Transverse colon (tissue), 4 donors: Measurements from ENCODE around the gene OPRM1. TPM values are rescaled to one million over a fixed set of nuclear protein-coding genes. Genes with fewer than 3 reads are reported as not detected.
"Not testable (repeated sequence)": the region's sequence is repeated elsewhere in the genome, so short reads cannot be mapped to it uniquely, and the experiment has no call there.

Experiments used
- DNase-seq: peaks from one replicate; pipeline ENCODE4 v3.0.0-alpha.2; 2019
- H3K27ac ChIP-seq, 4 donors: fragments of 200-600 bp; sonication (generic); 2 replicates each; pipeline ENCODE4 v1.5.1; 2016 to 2018; ENCODE audit warnings: inconsistent platforms in 4 of 4
- H3K27me3 ChIP-seq: fragments of 200-600 bp; sonication (generic); 2 replicates; pipeline ENCODE4 v1.5.1; 2017; ENCODE audit warnings: inconsistent platforms
- H3K36me3 ChIP-seq, 4 donors: fragments of 200-600 bp; sonication (generic); 2 replicates each; pipeline ENCODE4 v1.5.1; 2017 to 2019; ENCODE audit warnings: inconsistent platforms in 4 of 4
- H3K4me1 ChIP-seq, 4 donors: fragments of 200-600 bp; sonication (generic); 2 replicates each; pipeline ENCODE4 v1.5.1; 2017 to 2020; ENCODE audit warnings: inconsistent platforms in 4 of 4
- H3K4me3 ChIP-seq, 4 donors: fragments of 200-600 bp; sonication (generic); 1 replicate in 1 of 4; 2 replicates in 3 of 4; pipeline versions ENCODE4 v1.5.1 to v1.6.1; 2017 to 2019; ENCODE audit warnings: inconsistent platforms in 4 of 4
- H3K9me3 ChIP-seq, 2 donors: fragments of 200-600 bp; sonication (generic); 2 replicates each; pipeline ENCODE4 v1.5.1; 2017 to 2019; ENCODE audit warnings: inconsistent platforms in 2 of 2
- CTCF ChIP-seq, 5 experiments: fragments of 200-600 bp in 3 of 5; fragments of 450-650 bp in 2 of 5; sonication (generic) in 3 of 5; IDR thresholded peaks; 1 replicate in 2 of 5; 2 replicates in 3 of 5; pipeline ENCODE4 v1.5.1; 2016 to 2017; ENCODE audit warnings: antibody characterized with exemption in 5 of 5, inconsistent platforms in 3 of 5, mild to moderate bottlenecking in 2 of 5, moderate library complexity in 1 of 5
- EP300 ChIP-seq: sonication (generic); formaldehyde crosslinking; IDR thresholded peaks from one replicate; pipeline ENCODE4 v1.6.1; 2017; ENCODE audit warnings: antibody characterized with exemption, low read depth
- POLR2A ChIP-seq: fragments of 450-650 bp; IDR thresholded peaks from one replicate; pipeline ENCODE4 v1.6.1; 2016; ENCODE audit warnings: antibody characterized with exemption, mild to moderate bottlenecking, moderate library complexity
- POLR2AphosphoS5 ChIP-seq, 3 donors: sonication (generic); formaldehyde crosslinking; IDR thresholded peaks; one replicate each; pipeline ENCODE4 v1.6.1; 2016; ENCODE audit warnings: antibody characterized with exemption in 3 of 3
- WGBS, 2 donors: methylation state at CpG; one replicate each; pipeline ENCODE4 v1.1.5; 2018; ENCODE audit warnings: low coverage in 1 of 2; 5-methylcytosine and 5-hydroxymethylcytosine counted together
- in situ Hi-C, 4 donors: fragments of 200-750 bp; cut with MboI; loops; one replicate each; pipeline versions ENCODE4 v1.15.0 to v1.15.1; 2017; ENCODE audit warnings: low sequenced_read_pairs in 3 of 4, low pct_ligation_motif_present in 1 of 4, low pct_unique_long_range_greater_than_20kb in 1 of 4
- intact Hi-C: fragments of 100-400 bp; cut with DNase I; formaldehyde crosslinking; loops from one replicate; pipeline ENCODE4 v1.15.1; 2023; ENCODE audit warnings: low total_unique reads
- total RNA-seq, 4 donors: library from RNA; depleted of rRNA; stranded (reverse); fragments of >200 nt; gene quantifications; one replicate each; pipeline ENCODE4 v1.1.0, GENCODE V29; 2016

OPRM1 gene
- total RNA-seq, 4 donors from 2014 or later = 0.64 TPM; not detected in 3

- H3K4me3 ChIP-seq = no peak overlapping the region
- whole genome bisulfite sequencing, 2 donors = 71 to 80% methylated on average over 3 to 4 of the region's 4 CpGs
- H3K27ac ChIP-seq = no peak overlapping the region
- H3K4me1 ChIP-seq = no peaks in the 10 kb centered on the region
- TF ChIP-seq CTCF (IDR thresholded peaks at IDR 0.05) (no peak), POLR2AphosphoS5 (IDR thresholded peaks at IDR 0.05) (no peak), EP300 (no peak), POLR2A (no peak)
- H3K36me3 ChIP-seq = no peaks in the 10 kb centered on the region
- H3K9me3 ChIP-seq = no peaks in the 10 kb centered on the region
- in situ Hi-C loops = no loop called here
- no peaks in the 10 kb centered on the region for H3K27me3 ChIP-seq
- intact Hi-C loops = no loop called here
- no peak for DNase-seq
Measured at GRCh38 chr6:154234019-154234772, 195.2 kb downstream of the OPRM1 start.

- intact Hi-C loops (no loop called here), in situ Hi-C loops (no loop called here)
- TF ChIP-seq CTCF (IDR thresholded peaks at IDR 0.05) = no peak
- no peaks in the 10 kb centered on the region for H3K27me3 ChIP-seq
- no peaks in the 10 kb centered on the region for H3K9me3 ChIP-seq
- WGBS, 2 donors = 81 to 100% methylated on average over 2 to 4 of the region's 4 CpGs
- no peak for DNase-seq
- H3K27ac ChIP-seq = no peak overlapping the region
- H3K4me1 ChIP-seq = no peaks in the 10 kb centered on the region
- no peaks in the 10 kb centered on the region for H3K36me3 ChIP-seq
- no peak overlapping the region for H3K4me3 ChIP-seq
Measured at GRCh38 chr6:154236646-154237301, 197.7 kb downstream of the OPRM1 start.

- Histone ChIP-seq H3K4me3 (no peak overlapping the region), H3K9me3 (no peaks in the 10 kb centered on the region), H3K27ac (no peak overlapping the region), H3K36me3 (no peaks in the 10 kb centered on the region), H3K27me3 (no peaks in the 10 kb centered on the region), H3K4me1 (no peaks in the 10 kb centered on the region)
- intact Hi-C loops (no loop called here), in situ Hi-C loops (no loop called here)
- 84 to 96% methylated on average over 2 of the region's 2 CpGs for WGBS, 2 donors
- TF ChIP-seq POLR2A = no peak
- TF ChIP-seq EP300 = no peak
- no peak for TF ChIP-seq CTCF (IDR thresholded peaks at IDR 0.05)
- TF ChIP-seq POLR2AphosphoS5 (IDR thresholded peaks at IDR 0.05) = no peak
- DNase-seq = no peak
Measured at GRCh38 chr6:154238831-154239230, 199.8 kb downstream of the OPRM1 start.

GRCh38 chr6:154239392-154239791, 200.4 kb downstream of the OPRM1 start:
- H3K4me3 ChIP-seq = no peak overlapping the region
- intact Hi-C loops (no loop called here), in situ Hi-C loops (no loop called here)
- H3K27me3 ChIP-seq = no peaks in the 10 kb centered on the region
- H3K36me3 ChIP-seq = no peaks in the 10 kb centered on the region
- no peak for DNase-seq
- H3K4me1 ChIP-seq = no peaks in the 10 kb centered on the region
- TF ChIP-seq EP300 (no peak), POLR2A (no peak), CTCF (IDR thresholded peaks at IDR 0.05) (no peak), POLR2AphosphoS5 (IDR thresholded peaks at IDR 0.05) (no peak)
- H3K27ac ChIP-seq = no peak overlapping the region
- no peaks in the 10 kb centered on the region for H3K9me3 ChIP-seq
- WGBS, 2 donors = 58 to 90% methylated on average over 4 to 7 of the region's 7 CpGs

- WGBS, 2 donors = 95 to 99% methylated on average over 9 to 11 of the region's 11 CpGs
- intact Hi-C loops = not testable (repeated sequence)
Measured at GRCh38 chr6:154241061-154241460, 202.0 kb downstream of the OPRM1 start.

More at GRCh38 chr6:154241061-154241460, 202.0 kb downstream of the OPRM1 start:
- H3K27ac ChIP-seq, H3K9me3 ChIP-seq, H3K4me3 ChIP-seq, DNase-seq, in situ Hi-C loops, H3K36me3 ChIP-seq, H3K27me3 ChIP-seq, H3K4me1 ChIP-seq: not testable (repeated sequence)
